C1 segment of cervical spinal cord (tissue), 14 donors: ENCODE measurements around the gene IGFBP6.
"Not testable (repeated sequence)": the region's sequence is repeated elsewhere in the genome, so short reads cannot be mapped to it uniquely, and the experiment has no call there.

Experiments used
- DNase-seq, 14 donors: peaks; one replicate each; lab custom pipeline; 2025; lab: John Stamatoyannopoulos, UW

Gene IGFBP6

GRCh38 chr12:53096759-53097158, 708 bp upstream of the IGFBP6 start:
- no peak for DNase-seq

DNA sequence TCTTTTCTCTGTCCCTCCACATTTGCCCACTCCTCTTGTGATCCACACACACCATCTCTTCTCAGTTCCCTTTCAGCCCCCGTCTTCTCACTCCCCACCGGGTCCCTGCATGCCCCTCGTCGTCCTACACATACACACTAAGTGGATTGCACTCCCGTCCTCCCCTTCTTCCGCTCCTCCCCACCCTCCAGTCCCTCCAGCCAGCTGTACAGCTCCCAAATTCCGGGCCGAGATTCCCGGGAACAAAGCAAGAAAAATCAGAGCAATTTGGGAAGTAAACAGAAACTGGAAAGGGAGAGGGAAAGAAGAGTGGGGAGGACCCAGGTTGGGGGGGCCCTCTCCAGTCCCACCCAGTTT, 282 bp upstream of the IGFBP6 start:
- peak in 2 of 14 donors; percentile 6 to 41 for DNase-seq

DNA sequence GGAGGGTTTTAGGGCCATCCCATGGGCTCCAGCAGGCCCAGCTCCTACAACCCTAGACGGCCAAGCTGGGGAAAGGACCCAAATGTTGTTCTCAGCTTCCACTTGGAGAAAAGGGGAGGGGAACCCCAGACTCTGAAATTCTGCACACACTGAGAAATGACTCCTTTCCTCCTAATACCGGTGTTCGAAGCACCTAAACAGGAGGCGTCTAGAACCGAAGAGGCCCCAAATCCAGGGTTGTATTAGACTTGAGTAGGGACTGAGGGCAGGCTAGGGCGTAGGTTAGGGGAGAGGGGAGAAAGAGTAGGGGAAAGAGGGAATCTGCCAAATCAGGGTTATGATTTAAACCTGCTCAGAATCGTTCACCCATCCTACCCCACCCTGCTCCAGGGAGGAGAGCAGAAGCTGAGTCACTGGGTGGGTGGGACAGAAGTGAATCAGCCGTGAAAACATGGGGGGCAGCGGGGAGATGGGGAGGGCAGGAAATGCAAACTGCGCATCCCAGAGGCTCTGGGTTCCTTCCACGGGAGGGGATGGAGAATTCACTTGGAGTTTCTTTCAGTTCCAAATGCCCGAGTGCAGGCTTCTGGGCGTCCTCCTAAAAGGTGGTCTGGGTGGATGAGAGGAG, 1.0 kb downstream of the IGFBP6 start:
- DNase-seq: no peak

GRCh38 chr12:53099071-53099882, 1.8 kb downstream of the IGFBP6 start:
- DNase-seq: peak in 13 of 14 donors; percentile 8 to 76 (median 45)

GRCh38 chr12:53100466-53101151, 3.1 kb downstream of the IGFBP6 start:
- no peak for DNase-seq

GRCh38 chr12:53101266-53101665, 3.8 kb downstream of the IGFBP6 start:
- no peak for DNase-seq

DNA sequence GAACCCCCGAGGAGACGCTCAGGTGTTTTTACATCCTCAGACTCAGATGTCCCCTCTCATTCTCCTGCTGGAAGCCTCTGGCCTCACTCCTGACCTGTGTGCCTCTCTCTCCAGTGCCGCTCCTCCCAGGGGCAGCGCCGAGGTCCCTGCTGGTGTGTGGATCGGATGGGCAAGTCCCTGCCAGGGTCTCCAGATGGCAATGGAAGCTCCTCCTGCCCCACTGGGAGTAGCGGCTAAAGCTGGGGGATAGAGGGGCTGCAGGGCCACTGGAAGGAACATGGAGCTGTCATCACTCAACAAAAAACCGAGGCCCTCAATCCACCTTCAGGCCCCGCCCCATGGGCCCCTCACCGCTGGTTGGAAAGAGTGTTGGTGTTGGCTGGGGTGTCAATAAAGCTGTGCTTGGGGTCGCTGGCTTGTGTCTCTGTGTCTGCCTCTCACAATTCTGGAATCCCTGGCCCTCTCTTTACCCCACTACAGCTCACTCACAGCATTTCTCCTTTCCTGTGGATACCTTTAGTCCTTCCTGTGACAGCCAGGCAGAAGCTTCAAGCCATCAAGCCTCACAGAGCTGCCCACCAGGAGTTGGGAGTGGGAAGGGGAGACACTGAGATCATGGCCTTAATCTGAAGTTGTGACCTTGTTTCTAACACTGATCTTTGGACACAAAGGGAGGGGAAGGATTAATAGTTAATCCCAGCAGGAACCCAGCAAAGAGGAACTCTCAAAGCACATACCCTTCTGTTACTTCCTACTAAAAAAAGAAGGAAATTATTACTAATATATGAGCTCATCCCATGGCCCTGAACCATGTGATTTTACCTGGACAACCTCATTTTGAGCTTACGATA, 4.7 kb downstream of the IGFBP6 start:
- no peak for DNase-seq

DNA sequence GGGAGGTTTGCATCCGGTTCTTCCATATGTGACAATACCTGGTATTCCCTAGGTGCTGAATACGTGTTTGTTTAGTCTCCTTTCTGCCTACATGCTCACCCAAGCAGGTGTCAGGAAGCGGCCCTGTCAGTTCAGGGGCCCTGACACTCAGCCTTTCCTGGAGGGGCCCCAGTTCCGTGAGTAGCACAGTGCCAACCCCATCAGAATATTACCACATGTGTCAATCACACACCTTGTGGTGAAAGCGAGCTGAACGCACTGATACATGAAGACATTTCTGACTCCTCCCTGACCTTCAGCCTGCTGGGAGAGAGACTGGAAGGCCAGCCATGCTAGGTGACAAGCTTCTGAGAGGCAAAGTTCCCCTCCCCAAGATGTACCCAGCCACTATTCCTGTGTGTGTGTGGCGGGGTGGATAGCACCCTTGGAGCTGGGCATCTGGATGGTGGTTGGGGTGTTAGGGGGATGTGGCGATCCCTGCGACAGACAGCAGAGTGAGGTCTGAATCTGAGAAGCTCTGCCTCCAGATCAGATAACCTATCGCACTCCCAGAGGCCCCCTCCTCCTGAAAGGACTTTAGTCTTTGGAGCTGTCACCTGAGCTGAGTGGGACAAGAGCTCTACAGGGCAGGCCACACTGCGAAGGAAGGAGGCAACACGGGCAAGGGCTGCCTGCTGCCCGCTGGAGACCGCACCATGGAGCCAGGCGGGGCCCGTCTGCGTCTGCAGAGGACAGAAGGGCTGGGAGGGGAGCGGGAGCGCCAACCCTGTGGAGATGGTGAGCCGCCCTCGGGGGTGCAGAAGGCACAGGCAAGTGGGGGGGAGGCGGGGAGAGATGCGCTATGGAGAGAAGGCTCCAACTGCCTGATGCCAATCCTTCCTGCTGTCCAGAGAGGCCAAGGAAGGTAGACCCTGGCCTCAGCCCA, 5.7 kb downstream of the IGFBP6 start, which contains the start of gene SOAT2:
Gene SOAT2, plus strand, starts transcription at position 604 of the 925 bp plus-strand sequence. Its CDS starts 92 bp downstream, at position 696.
- DNase-seq: no peak

DNA sequence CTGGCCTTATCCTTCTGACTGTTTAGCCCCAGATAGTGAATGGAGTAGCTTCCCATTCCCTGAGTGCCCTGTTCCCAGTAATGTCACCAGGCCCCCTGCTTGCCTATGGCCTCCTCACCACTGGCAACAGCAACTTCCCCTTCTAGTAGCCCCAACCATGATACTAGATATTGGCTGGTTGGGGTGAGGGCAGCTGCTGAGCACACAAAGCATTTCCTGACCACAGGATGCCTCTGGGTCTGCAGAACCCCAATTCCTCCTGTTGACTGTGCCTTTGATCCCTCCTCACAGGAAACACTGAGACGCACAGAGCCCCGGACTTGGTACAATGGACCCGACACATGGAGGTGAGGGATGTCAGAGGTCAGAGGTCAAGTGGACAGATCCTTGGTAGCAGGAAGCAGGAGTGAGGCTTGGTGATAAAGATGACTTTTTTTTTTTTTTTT, 6.4 kb downstream of the IGFBP6 start:
- no peak for DNase-seq

GRCh38 chr12:53105256-53105655, 7.8 kb downstream of the IGFBP6 start:
- DNase-seq: no peak

- DNase-seq: no peak
Observed at GRCh38 chr12:53105712-53106439, 8.4 kb downstream of the IGFBP6 start.

DNA sequence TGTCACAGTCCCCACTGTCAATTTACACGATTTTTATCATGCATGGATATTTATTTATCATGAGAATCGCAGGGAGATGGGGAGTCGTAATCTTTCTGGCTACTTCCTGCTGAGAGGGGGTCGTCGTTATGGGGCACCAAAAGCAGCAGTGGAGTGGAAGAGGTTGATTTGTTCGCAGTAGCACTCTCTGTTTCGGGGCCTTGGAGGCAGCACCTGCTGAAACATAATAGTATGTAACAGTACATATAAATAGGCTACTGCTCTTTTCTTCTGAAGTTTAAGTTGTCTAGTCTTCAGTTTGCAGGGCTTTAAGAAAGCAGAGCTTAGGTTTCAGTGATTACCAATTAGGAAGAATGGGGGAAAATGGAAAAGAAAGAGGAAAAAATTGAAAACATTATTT, 9.7 kb downstream of the IGFBP6 start:
- no peak for DNase-seq

- DNase-seq: not testable (repeated sequence)
Observed at GRCh38 chr12:53112431-53112830, 15.0 kb downstream of the IGFBP6 start.

GRCh38 chr12:53113136-53113705, 15.8 kb downstream of the IGFBP6 start:
- no peak for DNase-seq

DNA sequence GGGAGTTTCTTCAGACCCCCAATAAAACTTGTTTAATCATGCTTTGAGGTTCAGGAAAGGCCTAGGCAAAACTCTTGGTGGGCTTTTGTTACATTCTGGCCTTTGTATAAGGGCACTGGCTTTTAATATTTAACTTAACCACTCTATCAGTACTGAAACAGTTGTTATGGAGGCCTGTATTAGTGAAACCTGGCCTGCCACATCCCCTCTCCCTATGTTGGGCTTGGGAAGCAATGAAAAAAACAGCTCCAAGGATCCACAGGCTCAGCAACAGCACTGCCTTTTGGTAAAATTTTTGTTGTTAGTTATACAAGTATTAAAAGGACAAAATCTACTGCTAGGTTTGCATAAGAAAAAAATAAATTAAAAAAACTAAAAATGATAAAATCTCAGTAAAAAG, 16.5 kb downstream of the IGFBP6 start:
- DNase-seq: no peak

- no peak for DNase-seq
Observed at GRCh38 chr12:53115112-53115890, 17.8 kb downstream of the IGFBP6 start.

GRCh38 chr12:53115891-53116648, 18.6 kb downstream of the IGFBP6 start:
- peak in 1 of 14 donors; percentile 14 for DNase-seq
